ENCODE measurements around the gene ATP1B3.
"Not testable (repeated sequence)": the region's sequence is repeated elsewhere in the genome, so short reads cannot be mapped to it uniquely, and the experiment has no call there.

Gene ATP1B3

GRCh38 chr3:141905129-141905528, 28.7 kb downstream of the ATP1B3 start:
- no peak for DNase-seq (ENCODE audit: low read depth in 2 of 2)

- no peak for DNase-seq (ENCODE audit: low read depth in 2 of 2)
Observed at GRCh38 chr3:141909408-141909807, 33.0 kb downstream of the ATP1B3 start.

GRCh38 chr3:141909986-141910385, 33.5 kb downstream of the ATP1B3 start:
- DNase-seq (ENCODE audit: low read depth in 2 of 2) = not testable (repeated sequence)

GRCh38 chr3:141913150-141913811, 36.8 kb downstream of the ATP1B3 start:
- peak in 1 of 2 donors; percentile 17 for DNase-seq (ENCODE audit: low read depth in 2 of 2)

- DNase-seq (ENCODE audit: low read depth in 2 of 2) = no peak
Observed at GRCh38 chr3:141914311-141914710, 37.9 kb downstream of the ATP1B3 start.

GRCh38 chr3:141915016-141915415, 38.6 kb downstream of the ATP1B3 start:
- no peak for DNase-seq (ENCODE audit: low read depth in 2 of 2)

GRCh38 chr3:141915766-141916165, 39.3 kb downstream of the ATP1B3 start:
- DNase-seq (ENCODE audit: low read depth in 2 of 2) = no peak

GRCh38 chr3:141920701-141921100, 44.3 kb downstream of the ATP1B3 start:
- no peak for DNase-seq (ENCODE audit: low read depth in 2 of 2)

GRCh38 chr3:141921316-141921715, 44.9 kb downstream of the ATP1B3 start:
- DNase-seq (ENCODE audit: low read depth in 2 of 2) = no peak

- DNase-seq (ENCODE audit: low read depth in 2 of 2) = not testable (repeated sequence)
Observed at GRCh38 chr3:141925677-141926076, 49.2 kb downstream of the ATP1B3 start.

- no peak for DNase-seq (ENCODE audit: low read depth in 2 of 2)
Observed at GRCh38 chr3:141926929-141927328, 50.5 kb downstream of the ATP1B3 start.

GRCh38 chr3:141928631-141929270, 52.3 kb downstream of the ATP1B3 start:
- DNase-seq (ENCODE audit: low read depth in 2 of 2) = no peak

- DNase-seq (ENCODE audit: low read depth in 2 of 2) = no peak
Observed at GRCh38 chr3:141929341-141929995, 53.0 kb downstream of the ATP1B3 start.

- no peak for DNase-seq (ENCODE audit: low read depth in 2 of 2)
Observed at GRCh38 chr3:141930801-141931200, 54.4 kb downstream of the ATP1B3 start.

- DNase-seq (ENCODE audit: low read depth in 2 of 2) = no peak
Observed at GRCh38 chr3:141933421-141934300, 57.2 kb downstream of the ATP1B3 start.

GRCh38 chr3:141934354-141934753, 57.9 kb downstream of the ATP1B3 start:
- no peak for DNase-seq (ENCODE audit: low read depth in 2 of 2)

- no peak for DNase-seq (ENCODE audit: low read depth in 2 of 2)
Observed at GRCh38 chr3:141938011-141938500, 61.6 kb downstream of the ATP1B3 start.

GRCh38 chr3:141939759-141940158, 63.3 kb downstream of the ATP1B3 start:
- DNase-seq (ENCODE audit: low read depth in 2 of 2) = no peak

GRCh38 chr3:141940194-141940776, 63.8 kb downstream of the ATP1B3 start:
- DNase-seq (ENCODE audit: low read depth in 2 of 2) = peak; percentile 3 to 32

GRCh38 chr3:141941093-141941492, 64.7 kb downstream of the ATP1B3 start:
- DNase-seq (ENCODE audit: low read depth in 2 of 2) = no peak

GRCh38 chr3:141942006-141942405, 65.6 kb downstream of the ATP1B3 start:
- no peak for DNase-seq (ENCODE audit: low read depth in 2 of 2)

Data from activated CD4-positive, alpha-beta T cell treated with anti-CD3 and anti-CD28 coated beads for 24 hours (primary cell).